ENCODE data around the gene CTR9.
A peak's percentile ranks its signal among the peaks of the same experiment; 100 is the strongest.

Gene CTR9

DNA sequence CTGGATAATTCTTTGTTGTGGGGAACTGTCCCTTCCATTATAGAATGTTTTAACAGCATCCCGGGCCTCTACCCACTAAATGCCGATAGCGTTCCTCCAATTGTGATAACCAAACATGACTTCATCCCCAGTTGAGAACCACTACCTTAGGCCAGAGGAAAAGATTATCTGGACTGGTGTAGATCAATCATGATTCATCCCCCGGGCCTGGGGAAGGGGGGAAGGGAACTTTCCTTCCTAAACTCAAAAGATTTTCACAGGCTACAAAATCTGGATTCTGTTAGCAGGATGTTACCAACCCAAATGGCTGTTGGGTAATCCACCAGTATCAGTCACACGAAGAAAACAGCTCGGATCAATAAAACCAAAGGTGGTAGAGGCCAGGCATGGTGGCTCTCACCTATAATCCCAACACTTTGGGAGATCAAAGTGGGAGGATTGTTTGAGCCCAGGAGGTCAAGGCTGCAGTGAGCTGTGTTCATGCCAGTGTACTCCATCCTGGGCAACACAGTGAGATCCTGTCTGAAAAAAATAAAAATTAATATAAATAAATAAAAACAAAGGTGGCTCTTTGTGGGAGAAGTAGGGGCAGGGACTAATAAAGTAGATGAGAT, 10.1 kb downstream of the CTR9 start:
- H3K27ac Mint-ChIP-seq: no peak overlapping the region

DNA sequence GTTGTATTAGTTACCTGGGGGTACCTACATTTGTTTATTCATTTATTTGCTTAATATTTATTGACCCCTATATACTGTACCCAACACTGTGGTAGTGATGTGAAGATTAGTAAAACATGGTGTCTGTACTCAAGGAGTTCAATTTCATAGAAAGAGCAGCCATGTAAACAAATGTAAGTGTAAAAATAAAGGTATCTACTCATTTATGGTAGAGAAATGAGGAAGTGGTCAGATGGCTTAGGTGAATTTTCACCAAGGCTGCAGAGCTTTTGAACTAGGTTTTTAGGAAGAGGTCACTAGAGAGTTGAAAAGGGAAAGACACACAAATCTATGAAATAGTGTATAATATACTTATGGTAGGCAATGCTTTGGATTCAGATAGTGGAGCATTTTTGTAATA, 11.1 kb downstream of the CTR9 start:
- Mint-ChIP-seq H3K4me1 (peaks cover 10% of the 10 kb centered on the region), H3K4me3 (no peak overlapping the region), H3K27ac (peak overlapping the region; percentile 28), H3K27me3 (no peaks in the 10 kb centered on the region), H3K9me3 (no peaks in the 10 kb centered on the region), H3K36me3 (peaks cover 43% of the 10 kb centered on the region)
- ATAC-seq: peak; percentile 84

More for the DNA sequence above, 10.1 kb downstream of the CTR9 start:
- H3K4me3 Mint-ChIP-seq: no peak overlapping the region
- no peaks in the 10 kb centered on the region for H3K9me3 Mint-ChIP-seq
- no peaks in the 10 kb centered on the region for H3K27me3 Mint-ChIP-seq
- peaks cover 10% of the 10 kb centered on the region for H3K4me1 Mint-ChIP-seq
- H3K36me3 Mint-ChIP-seq: peaks cover 33% of the 10 kb centered on the region
- ATAC-seq: no peak

DNA sequence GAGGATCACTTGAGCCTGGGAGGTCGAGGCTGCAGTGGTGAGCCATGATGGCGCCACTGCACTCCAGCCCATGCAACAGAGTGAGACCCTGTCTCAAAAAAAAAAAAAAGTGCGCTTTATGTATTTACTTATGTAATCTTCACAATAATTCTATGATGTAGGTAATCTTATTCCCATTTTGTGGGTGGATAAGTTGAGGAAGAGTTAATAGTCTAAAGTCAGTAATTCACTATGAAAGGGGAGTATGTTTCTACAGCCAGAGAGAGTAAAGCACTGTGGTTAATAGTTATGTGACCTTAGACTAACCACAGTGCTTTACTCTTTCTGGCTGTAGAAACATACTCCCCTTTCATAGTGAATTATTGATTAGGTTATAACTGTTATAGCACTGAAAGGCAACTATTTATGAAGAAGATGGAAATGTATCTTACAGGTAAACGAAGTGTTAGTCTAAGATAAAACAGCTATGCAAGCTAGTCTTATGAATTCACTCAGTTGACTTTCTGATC, 11.9 kb downstream of the CTR9 start:
- Mint-ChIP-seq H3K27ac (no peak overlapping the region), H3K9me3 (no peaks in the 10 kb centered on the region), H3K4me1 (peaks cover 10% of the 10 kb centered on the region), H3K27me3 (no peaks in the 10 kb centered on the region), H3K4me3 (no peak overlapping the region), H3K36me3 (peaks cover 51% of the 10 kb centered on the region)
- ATAC-seq: no peak

DNA sequence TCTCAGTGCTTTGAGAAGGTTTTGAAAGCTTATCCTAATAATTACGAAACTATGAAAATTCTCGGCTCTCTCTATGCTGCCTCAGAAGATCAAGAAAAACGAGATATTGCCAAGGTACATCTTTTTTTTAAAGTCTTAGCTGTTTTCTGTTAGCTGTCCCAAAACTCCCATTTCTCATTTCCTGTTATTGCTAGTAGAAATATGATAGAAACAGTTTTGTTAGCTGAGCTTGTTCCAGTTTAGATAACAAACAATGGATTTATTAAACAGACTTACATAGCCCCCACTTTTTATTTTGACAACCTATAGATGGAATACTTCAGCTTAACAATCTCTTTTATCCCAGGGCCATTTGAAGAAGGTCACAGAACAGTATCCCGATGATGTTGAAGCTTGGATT, 12.7 kb downstream of the CTR9 start:
- H3K4me3 Mint-ChIP-seq: no peak overlapping the region
- H3K4me1 Mint-ChIP-seq: peaks cover 10% of the 10 kb centered on the region
- ATAC-seq: no peak
- no peaks in the 10 kb centered on the region for H3K27me3 Mint-ChIP-seq
- no peaks in the 10 kb centered on the region for H3K9me3 Mint-ChIP-seq
- H3K27ac Mint-ChIP-seq: no peak overlapping the region
- peaks cover 52% of the 10 kb centered on the region for H3K36me3 Mint-ChIP-seq

DNA sequence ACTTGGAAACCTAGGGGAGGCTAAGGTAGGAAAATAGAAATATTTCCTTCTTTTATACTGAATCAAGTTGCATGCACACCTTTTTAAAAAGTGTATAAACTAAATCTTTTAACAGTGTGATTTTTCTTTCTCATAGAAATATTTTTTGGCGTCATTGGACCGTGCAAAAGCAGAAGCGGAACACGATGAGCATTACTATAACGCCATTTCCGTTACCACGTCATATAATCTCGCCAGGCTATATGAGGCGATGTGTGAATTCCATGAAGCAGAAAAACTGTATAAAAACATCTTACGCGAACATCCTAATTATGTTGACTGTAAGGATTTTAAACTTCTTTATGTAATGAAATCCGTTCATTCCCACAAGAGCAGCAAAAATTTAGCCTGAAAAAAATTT, 13.4 kb downstream of the CTR9 start:
- peaks cover 58% of the 10 kb centered on the region for H3K36me3 Mint-ChIP-seq
- no peaks in the 10 kb centered on the region for H3K9me3 Mint-ChIP-seq
- H3K4me1 Mint-ChIP-seq: peaks cover 10% of the 10 kb centered on the region
- H3K27ac Mint-ChIP-seq: no peak overlapping the region
- H3K27me3 Mint-ChIP-seq: no peaks in the 10 kb centered on the region
- H3K4me3 Mint-ChIP-seq: no peak overlapping the region
- ATAC-seq: no peak

DNA sequence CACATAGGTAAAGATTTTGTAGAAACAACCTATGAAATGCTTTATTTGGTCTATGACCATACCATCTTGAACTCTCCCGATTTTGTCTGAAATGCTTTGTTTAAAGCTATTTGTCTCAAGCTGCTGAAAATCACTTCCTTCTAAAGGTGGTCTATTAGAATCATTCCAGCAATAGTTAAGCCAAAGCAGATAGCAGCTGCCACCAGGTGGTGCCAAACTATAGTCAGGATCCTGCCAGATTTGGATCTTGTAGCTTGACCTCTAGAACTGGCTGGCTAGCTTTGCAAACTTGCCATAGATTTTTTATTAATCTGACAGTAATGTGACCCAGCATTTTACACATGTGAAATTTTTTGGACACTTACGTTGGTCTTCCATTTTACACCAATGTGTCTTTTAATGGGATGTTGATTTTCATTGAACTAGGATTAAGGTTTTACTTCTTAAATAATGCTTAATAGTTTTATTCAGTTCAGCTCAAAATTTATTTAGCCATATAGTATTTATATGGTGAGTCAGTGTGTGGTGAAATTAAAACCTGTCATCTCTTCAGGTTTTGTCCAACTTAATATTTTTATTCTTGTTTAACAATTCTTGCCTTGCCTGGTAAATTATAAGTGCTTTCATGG, 19.7 kb downstream of the CTR9 start:
- H3K36me3 Mint-ChIP-seq: peaks cover 80% of the 10 kb centered on the region
- ATAC-seq: no peak
- no peaks in the 10 kb centered on the region for H3K4me1 Mint-ChIP-seq
- no peaks in the 10 kb centered on the region for H3K9me3 Mint-ChIP-seq
- H3K27me3 Mint-ChIP-seq: no peaks in the 10 kb centered on the region
- no peak overlapping the region for H3K27ac Mint-ChIP-seq
- no peak overlapping the region for H3K4me3 Mint-ChIP-seq

DNA sequence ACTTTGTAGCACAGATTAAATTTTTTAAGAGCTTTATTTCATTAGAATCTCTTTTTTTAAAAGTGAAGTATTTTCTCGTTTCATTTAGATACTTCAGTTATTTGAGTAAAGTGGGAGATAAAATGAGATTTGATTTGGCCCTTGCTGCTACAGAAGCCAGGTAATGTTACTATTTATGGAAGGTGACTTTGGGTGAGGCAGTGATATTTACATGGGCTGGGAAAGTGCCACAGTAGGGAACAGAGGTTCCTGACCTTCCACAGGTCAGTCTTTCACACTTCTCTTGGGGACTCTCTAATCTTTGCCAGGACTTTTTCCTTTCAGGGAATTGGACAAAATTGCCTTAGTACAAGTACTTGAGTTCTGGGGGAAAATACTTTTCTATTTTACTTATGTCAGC, 20.4 kb downstream of the CTR9 start:
- Mint-ChIP-seq H3K4me1 (no peaks in the 10 kb centered on the region), H3K27me3 (no peaks in the 10 kb centered on the region), H3K36me3 (peaks cover 78% of the 10 kb centered on the region), H3K27ac (no peak overlapping the region), H3K4me3 (no peak overlapping the region), H3K9me3 (no peaks in the 10 kb centered on the region)
- ATAC-seq: no peak

DNA sequence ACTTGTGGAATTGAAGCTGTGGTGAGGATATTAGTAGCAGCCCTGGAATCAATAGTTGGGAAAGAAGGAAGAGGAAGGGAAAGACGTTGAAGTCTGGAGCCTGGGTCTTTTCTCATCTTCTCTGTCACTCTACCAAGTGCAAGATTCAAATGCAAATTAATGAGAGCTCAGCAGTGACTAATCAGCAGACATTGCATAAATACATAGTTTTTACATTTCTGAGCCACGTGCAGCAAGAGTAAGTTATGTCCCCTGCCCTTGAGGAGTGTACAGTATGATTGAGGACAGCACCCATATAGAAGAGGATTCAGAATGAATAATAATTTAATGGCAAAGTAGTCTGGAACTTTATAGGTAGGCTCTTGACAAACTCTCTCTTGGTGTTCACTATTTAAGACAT, 23.8 kb downstream of the CTR9 start:
- ATAC-seq: no peak
- H3K9me3 Mint-ChIP-seq: no peaks in the 10 kb centered on the region
- no peaks in the 10 kb centered on the region for H3K27me3 Mint-ChIP-seq
- H3K4me1 Mint-ChIP-seq: peaks cover 10% of the 10 kb centered on the region
- no peak overlapping the region for H3K27ac Mint-ChIP-seq
- peaks cover 82% of the 10 kb centered on the region for H3K36me3 Mint-ChIP-seq
- H3K4me3 Mint-ChIP-seq: no peak overlapping the region

DNA sequence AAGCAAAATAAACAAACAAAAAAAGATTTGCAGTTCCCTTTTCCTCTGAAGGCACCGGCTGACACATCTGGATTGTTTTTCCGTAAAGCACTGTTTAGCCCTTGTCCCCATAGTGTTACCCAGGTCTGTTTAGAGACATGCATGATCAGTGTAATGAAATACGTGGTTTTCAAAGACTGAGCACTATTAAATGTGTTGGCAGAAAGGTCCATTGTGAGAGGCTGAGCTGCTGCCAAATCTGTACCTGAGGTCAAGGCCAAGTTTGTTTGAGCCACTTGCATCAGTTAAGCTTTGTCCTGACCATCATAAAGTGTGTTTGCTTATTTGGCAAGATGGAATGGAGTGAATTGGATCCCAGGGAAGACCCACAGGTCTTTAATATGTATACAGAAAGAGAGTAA, 26.3 kb downstream of the CTR9 start:
- H3K4me3 Mint-ChIP-seq: no peak overlapping the region
- H3K4me1 Mint-ChIP-seq: peaks cover 10% of the 10 kb centered on the region
- H3K36me3 Mint-ChIP-seq: peaks cover 73% of the 10 kb centered on the region
- no peaks in the 10 kb centered on the region for H3K9me3 Mint-ChIP-seq
- ATAC-seq: no peak
- H3K27me3 Mint-ChIP-seq: no peaks in the 10 kb centered on the region
- H3K27ac Mint-ChIP-seq: peak overlapping the region; percentile 42

DNA sequence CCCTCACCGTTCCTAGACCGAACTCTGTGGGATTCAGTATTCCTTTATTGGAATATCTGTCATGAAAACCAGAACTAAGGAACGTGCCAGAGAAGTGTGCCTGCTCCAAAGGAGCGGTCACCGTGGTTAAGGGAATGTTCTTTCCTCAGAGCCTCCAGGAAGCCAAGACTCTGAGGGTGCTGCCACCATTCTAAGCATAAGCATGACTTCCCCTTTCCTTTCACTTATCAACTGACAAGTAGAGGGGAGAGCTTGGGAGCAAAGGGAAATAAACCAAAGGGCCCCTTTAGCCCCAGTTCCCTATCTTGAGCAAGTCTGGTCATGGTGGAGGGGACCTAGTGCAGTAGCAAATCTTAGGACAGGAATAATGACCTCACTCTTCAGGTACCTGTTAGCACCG, 26.8 kb downstream of the CTR9 start:
- Mint-ChIP-seq H3K36me3 (peaks cover 69% of the 10 kb centered on the region), H3K4me1 (peaks cover 10% of the 10 kb centered on the region), H3K9me3 (no peaks in the 10 kb centered on the region), H3K4me3 (no peak overlapping the region), H3K27ac (peak overlapping the region; percentile 42), H3K27me3 (no peaks in the 10 kb centered on the region)
- no peak for ATAC-seq

DNA sequence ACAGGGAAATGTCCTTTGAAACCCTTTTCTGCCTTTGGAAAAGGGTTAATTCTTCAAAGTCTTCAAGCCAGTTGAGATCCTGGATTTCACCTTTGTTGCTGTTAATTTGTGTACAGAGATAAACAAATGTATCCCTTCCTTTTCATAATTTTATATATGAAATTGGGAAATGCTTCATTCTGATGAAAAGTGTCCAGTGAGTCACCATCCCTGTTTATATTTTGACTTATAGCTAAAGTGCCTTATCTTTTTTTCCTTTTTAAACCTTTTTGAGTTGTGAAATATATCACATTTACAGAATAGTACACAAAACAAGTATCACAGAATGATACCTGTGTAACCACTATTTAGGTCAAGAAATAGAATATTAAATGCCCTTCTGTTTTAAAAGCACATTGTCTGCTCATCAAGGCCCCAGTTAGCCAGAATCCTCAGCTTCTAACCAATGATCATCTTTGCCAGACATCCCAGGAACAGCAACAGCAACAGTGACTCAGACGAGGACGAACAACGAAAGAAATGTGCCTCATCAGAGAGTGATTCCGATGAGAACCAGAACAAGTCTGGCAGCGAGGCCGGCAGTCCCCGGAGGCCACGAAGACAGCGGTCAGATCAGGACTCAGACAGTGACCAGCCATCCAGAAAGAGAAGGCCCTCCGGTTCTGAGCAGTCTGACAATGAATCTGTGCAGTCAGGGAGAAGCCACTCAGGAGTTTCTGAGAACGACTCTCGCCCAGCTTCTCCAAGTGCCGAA, 27.3 kb downstream of the CTR9 start:
- peaks cover 10% of the 10 kb centered on the region for H3K4me1 Mint-ChIP-seq
- ATAC-seq: no peak
- H3K27me3 Mint-ChIP-seq: no peaks in the 10 kb centered on the region
- H3K36me3 Mint-ChIP-seq: peaks cover 63% of the 10 kb centered on the region
- H3K4me3 Mint-ChIP-seq: no peak overlapping the region
- peak overlapping the region; percentile 50 for H3K27ac Mint-ChIP-seq
- H3K9me3 Mint-ChIP-seq: no peaks in the 10 kb centered on the region

DNA sequence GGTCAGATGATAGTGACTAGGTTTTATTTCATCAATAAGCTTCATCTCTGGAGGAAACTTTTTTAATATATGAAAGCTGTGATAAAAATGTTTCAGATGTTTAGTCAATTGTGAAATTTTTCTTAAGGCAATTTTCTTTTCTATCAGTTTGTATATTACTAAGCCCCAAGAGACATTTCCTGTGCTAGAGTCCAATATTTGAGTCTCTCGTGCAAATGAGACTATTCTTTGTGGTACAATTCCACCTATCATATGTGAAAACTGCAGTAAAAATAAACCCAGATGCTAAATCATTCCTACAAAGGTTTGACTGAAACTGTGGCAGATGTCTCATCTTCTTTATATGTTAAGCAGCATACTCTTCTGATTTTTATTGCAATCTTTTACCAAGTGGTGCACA, 28.0 kb downstream of the CTR9 start:
- H3K4me1 Mint-ChIP-seq: peaks cover 10% of the 10 kb centered on the region
- H3K4me3 Mint-ChIP-seq: no peak overlapping the region
- H3K27me3 Mint-ChIP-seq: no peaks in the 10 kb centered on the region
- H3K27ac Mint-ChIP-seq: peak overlapping the region; percentile 50
- ATAC-seq: no peak
- peaks cover 57% of the 10 kb centered on the region for H3K36me3 Mint-ChIP-seq
- H3K9me3 Mint-ChIP-seq: no peaks in the 10 kb centered on the region

DNA sequence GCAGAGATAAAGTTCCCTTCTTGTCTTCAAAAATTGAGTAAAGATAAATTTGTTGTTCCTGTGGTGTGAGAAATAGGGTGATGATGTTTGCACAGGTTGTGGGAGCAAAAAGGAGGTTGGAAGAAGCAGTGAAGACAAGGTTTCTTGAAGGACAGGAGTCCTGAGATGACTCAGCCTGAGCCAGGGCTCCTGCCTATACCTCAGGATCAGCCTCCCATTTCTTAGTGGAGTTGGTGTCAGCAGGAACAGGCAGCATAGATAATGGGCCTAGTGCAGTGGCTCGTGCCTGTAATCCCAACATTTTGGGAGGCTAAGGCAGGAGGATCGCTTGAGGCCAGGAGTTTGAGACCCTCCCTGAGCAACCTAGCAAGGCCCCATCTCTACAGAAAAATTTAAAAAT, 29.0 kb downstream of the CTR9 start:
- Mint-ChIP-seq H3K9me3 (no peaks in the 10 kb centered on the region), H3K27ac (no peak overlapping the region), H3K4me3 (no peak overlapping the region)

DNA sequence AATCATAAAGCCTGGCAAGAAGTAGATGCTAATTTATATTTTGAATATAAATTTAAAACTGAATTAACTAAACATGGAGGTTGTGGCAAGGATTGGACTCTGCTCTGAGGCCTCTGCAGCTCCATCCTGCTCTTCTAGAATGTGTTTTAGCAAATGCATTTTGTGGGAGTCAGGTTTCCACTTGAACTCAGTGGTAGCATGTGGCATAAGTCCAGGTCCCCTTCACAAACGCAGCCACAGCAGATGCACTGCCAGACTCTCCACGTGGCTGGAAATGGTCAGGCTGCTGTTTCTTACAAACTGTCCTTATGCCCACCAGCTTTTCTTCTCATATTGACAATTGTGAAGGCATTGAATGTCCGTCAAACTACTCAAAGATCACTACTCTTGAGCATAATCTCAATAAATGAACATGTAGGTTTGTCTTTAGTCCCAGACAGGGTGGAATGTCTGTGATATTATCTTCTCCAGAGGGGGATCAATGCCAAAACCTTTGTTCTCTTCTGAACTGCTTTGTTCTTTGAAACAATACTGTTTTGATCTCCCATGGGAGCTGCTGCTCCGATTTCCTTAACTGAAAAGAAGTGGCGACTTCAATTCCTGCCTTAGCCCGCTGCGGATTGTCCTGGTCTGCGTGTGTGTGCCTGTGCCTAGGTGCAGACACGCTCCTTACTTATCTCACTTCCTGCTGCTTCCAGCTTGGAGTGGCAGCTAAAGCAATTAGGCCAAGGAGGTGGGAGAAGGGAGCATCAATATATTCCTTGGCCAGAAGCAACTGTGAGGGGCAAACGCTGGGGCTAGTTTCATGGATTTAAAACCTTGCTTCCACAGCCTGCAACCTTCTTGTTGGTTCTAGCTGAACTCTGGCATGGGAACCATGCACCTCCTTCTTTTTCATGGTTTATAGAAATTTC, 33.4 kb downstream of the CTR9 start:
- ATAC-seq: no peak
- Mint-ChIP-seq H3K27ac (no peak overlapping the region), H3K9me3 (no peaks in the 10 kb centered on the region), H3K4me1 (no peaks in the 10 kb centered on the region), H3K36me3 (peaks cover 11% of the 10 kb centered on the region), H3K4me3 (no peak overlapping the region), H3K27me3 (no peaks in the 10 kb centered on the region)

More for the DNA sequence above, 29.0 kb downstream of the CTR9 start:
- Mint-ChIP-seq H3K4me1 (peaks cover 10% of the 10 kb centered on the region), H3K27me3 (no peaks in the 10 kb centered on the region), H3K36me3 (peaks cover 48% of the 10 kb centered on the region)
- no peak for ATAC-seq

DNA sequence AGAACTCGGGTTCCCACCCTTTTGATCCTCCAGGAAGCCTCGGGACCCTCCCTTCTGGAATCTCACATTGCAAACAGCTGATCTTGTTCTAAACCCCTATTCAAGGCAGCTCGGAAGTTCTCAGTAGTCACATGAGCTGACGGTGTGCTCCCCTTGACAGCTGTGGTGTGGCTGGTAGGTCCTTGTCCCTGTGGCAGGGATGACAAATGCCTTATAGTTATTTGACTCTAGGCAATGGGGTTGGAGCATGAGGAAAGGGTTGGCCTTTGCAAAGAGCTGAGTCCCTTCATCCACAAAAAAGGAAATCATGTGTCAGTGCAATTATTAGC, 34.1 kb downstream of the CTR9 start:
- Mint-ChIP-seq H3K36me3 (peaks cover 5% of the 10 kb centered on the region), H3K4me3 (no peak overlapping the region), H3K27ac (no peak overlapping the region), H3K4me1 (no peaks in the 10 kb centered on the region), H3K27me3 (no peaks in the 10 kb centered on the region), H3K9me3 (no peaks in the 10 kb centered on the region)
- ATAC-seq: no peak

Data from stimulated activated memory B cell treated with anti-CD40 and anti-IgM and Interleukin-4, amounts not matched to agents 10 μg/mL and 1 μg/mL and 100 μg/mL, for 72 hours (primary cell).